ENCODE measurements around the gene BLTP3B.

Gene BLTP3B

GRCh38 chr12:100123316-100124095, 19.2 kb downstream of the BLTP3B start:
- Histone ChIP-seq H2AFZ (ENCODE audit: low read depth, low read length) (no peak overlapping the region), H3K4me1 (ENCODE audit: insufficient read depth, low read length) (no peaks in the 10 kb centered on the region), H3K9me3 (ENCODE audit: low read length) (no peaks in the 10 kb centered on the region), H3K36me3 (ENCODE audit: insufficient read depth, low read length) (no peaks in the 10 kb centered on the region), H3K27me3 (ENCODE audit: insufficient read depth, low read length) (no peaks in the 10 kb centered on the region), H3K4me3 (ENCODE audit: low read length) (no peak overlapping the region)

GRCh38 chr12:100120355-100120754, 22.3 kb downstream of the BLTP3B start:
- H3K9me3 ChIP-seq (ENCODE audit: low read length): no peaks in the 10 kb centered on the region
- H2AFZ ChIP-seq (ENCODE audit: low read depth, low read length): no peak overlapping the region
- H3K4me3 ChIP-seq (ENCODE audit: low read length): no peak overlapping the region
- no peaks in the 10 kb centered on the region for H3K27me3 ChIP-seq (ENCODE audit: insufficient read depth, low read length)
- H3K36me3 ChIP-seq (ENCODE audit: insufficient read depth, low read length): no peaks in the 10 kb centered on the region
- H3K4me1 ChIP-seq (ENCODE audit: insufficient read depth, low read length): no peaks in the 10 kb centered on the region

- Histone ChIP-seq H3K4me1 (ENCODE audit: insufficient read depth, low read length) (no peaks in the 10 kb centered on the region), H3K4me3 (ENCODE audit: low read length) (no peak overlapping the region), H3K27me3 (ENCODE audit: insufficient read depth, low read length) (no peaks in the 10 kb centered on the region), H2AFZ (ENCODE audit: low read depth, low read length) (no peak overlapping the region), H3K36me3 (ENCODE audit: insufficient read depth, low read length) (peaks cover 3% of the 10 kb centered on the region), H3K9me3 (ENCODE audit: low read length) (no peaks in the 10 kb centered on the region)
These were observed 27.4 kb downstream of the BLTP3B start for GRCh38 chr12:100115291-100115690.

- Histone ChIP-seq H2AFZ (ENCODE audit: low read depth, low read length) (no peak overlapping the region), H3K4me3 (ENCODE audit: low read length) (no peak overlapping the region), H3K36me3 (ENCODE audit: insufficient read depth, low read length) (peaks cover 3% of the 10 kb centered on the region), H3K4me1 (ENCODE audit: insufficient read depth, low read length) (no peaks in the 10 kb centered on the region), H3K27me3 (ENCODE audit: insufficient read depth, low read length) (no peaks in the 10 kb centered on the region), H3K9me3 (ENCODE audit: low read length) (no peaks in the 10 kb centered on the region)
These were observed 28.1 kb downstream of the BLTP3B start for GRCh38 chr12:100114574-100114973.

- H3K4me3 ChIP-seq (ENCODE audit: low read length): no peak overlapping the region
- peaks cover 14% of the 10 kb centered on the region for H3K36me3 ChIP-seq (ENCODE audit: insufficient read depth, low read length)
- H3K27me3 ChIP-seq (ENCODE audit: insufficient read depth, low read length): no peaks in the 10 kb centered on the region
- H2AFZ ChIP-seq (ENCODE audit: low read depth, low read length): no peak overlapping the region
- peaks cover 5% of the 10 kb centered on the region for H3K9me3 ChIP-seq (ENCODE audit: low read length)
- H3K4me1 ChIP-seq (ENCODE audit: insufficient read depth, low read length): no peaks in the 10 kb centered on the region
These were observed 32.4 kb downstream of the BLTP3B start for GRCh38 chr12:100110276-100110675.

- Histone ChIP-seq H3K9me3 (ENCODE audit: low read length) (peaks cover 5% of the 10 kb centered on the region), H3K27me3 (ENCODE audit: insufficient read depth, low read length) (no peaks in the 10 kb centered on the region), H3K4me3 (ENCODE audit: low read length) (no peak overlapping the region), H3K4me1 (ENCODE audit: insufficient read depth, low read length) (no peaks in the 10 kb centered on the region), H3K36me3 (ENCODE audit: insufficient read depth, low read length) (peaks cover 23% of the 10 kb centered on the region), H2AFZ (ENCODE audit: low read depth, low read length) (no peak overlapping the region)
These were observed 35.8 kb downstream of the BLTP3B start for GRCh38 chr12:100106861-100107260.

- H3K9me3 ChIP-seq (ENCODE audit: low read length): peaks cover 5% of the 10 kb centered on the region
- H3K4me3 ChIP-seq (ENCODE audit: low read length): no peak overlapping the region
- H3K36me3 ChIP-seq (ENCODE audit: insufficient read depth, low read length): peaks cover 26% of the 10 kb centered on the region
- H3K4me1 ChIP-seq (ENCODE audit: insufficient read depth, low read length): no peaks in the 10 kb centered on the region
- H2AFZ ChIP-seq (ENCODE audit: low read depth, low read length): no peak overlapping the region
- H3K27me3 ChIP-seq (ENCODE audit: insufficient read depth, low read length): no peaks in the 10 kb centered on the region
These were observed 37.0 kb downstream of the BLTP3B start for GRCh38 chr12:100105661-100106060.

GRCh38 chr12:100101000-100101399, 41.7 kb downstream of the BLTP3B start:
- Histone ChIP-seq H3K9me3 (ENCODE audit: low read length) (no peaks in the 10 kb centered on the region), H2AFZ (ENCODE audit: low read depth, low read length) (no peak overlapping the region), H3K4me3 (ENCODE audit: low read length) (no peak overlapping the region), H3K36me3 (ENCODE audit: insufficient read depth, low read length) (peaks cover 20% of the 10 kb centered on the region), H3K4me1 (ENCODE audit: insufficient read depth, low read length) (no peaks in the 10 kb centered on the region), H3K27me3 (ENCODE audit: insufficient read depth, low read length) (no peaks in the 10 kb centered on the region)
